Fibroblast of skin of scalp (primary cell): ENCODE data around the gene ZNF692.
"Not testable (repeated sequence)": the region's sequence is repeated elsewhere in the genome, so short reads cannot be mapped to it uniquely, and the experiment has no call there.

Experiments used
- DNase-seq: peaks from one replicate; pipeline ENCODE4 v3.0.0-alpha.2; 2013

ZNF692 gene

DNA sequence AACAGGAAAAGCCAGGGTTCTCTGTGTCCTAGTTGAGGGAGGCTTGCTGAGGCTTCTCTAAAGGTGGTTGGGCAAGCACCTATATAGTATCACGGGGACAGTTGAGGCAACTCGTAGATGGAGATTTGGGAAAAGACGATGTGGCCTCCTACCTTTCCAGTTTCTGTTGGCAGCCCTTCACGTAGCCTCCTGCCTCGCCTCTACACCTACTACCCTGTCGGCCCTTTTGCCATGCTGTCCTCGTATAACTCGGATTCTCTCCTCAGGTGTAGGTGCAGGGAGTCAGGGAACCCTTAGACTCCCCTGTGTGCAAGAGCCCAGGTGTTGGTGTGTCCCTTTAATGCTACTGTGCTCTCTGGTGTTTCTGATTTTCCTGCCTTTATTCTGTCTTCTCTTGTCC is 10.3 kb downstream of the ZNF692 start:
- DNase-seq = no peak

- DNase-seq = no peak
Observed at GRCh38 chr1:248847956-248848561, 10.8 kb downstream of the ZNF692 start.

GRCh38 chr1:248847181-248847955 is 11.5 kb downstream of the ZNF692 start:
- no peak for DNase-seq

DNA sequence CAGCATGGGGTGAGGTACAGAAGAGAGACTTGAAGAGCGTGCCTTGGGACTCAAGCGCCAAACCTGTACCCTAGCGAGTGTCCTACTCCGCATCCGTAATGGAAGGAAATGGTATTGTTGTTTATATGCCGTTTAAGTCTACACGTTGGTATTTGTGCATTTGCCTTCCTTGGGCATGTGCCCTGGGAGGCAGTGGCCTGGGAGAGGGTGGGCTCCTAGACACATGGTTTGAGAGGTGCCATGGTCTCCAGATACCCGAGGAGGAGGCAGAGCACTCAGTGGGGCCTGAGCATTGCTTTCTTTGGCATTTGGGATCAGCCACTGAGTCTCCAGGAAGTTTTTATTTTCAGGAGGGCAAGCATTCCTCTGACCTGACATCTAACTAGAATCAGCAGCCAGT is 14.4 kb downstream of the ZNF692 start:
- DNase-seq = no peak

GRCh38 chr1:248843687-248844086 is 15.2 kb downstream of the ZNF692 start:
- DNase-seq = no peak

GRCh38 chr1:248842781-248843331 is 16.0 kb downstream of the ZNF692 start:
- DNase-seq = no peak

GRCh38 chr1:248841702-248842395 is 17.0 kb downstream of the ZNF692 start:
- peak; percentile 75 for DNase-seq

DNA sequence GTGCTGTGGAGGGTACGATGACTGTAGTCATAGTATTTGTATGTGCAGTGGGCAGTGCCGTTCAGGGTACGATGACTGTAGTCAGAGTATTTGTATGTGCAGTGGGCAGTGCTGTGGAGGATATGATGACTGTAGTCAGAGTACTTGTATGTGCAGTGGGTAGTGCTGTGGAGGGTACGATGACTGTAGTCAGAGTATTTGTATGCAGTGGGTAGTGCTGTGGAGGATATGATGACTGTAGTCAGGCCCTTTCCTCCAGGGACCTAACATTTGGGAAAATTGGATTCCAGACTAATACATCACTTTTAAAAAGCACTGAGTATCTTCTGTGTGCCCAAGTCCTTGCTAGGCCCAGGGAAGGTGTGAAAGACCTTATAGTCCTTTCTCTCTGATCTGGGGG is 17.9 kb downstream of the ZNF692 start:
- DNase-seq = peak; percentile 64

- DNase-seq = no peak
Observed at GRCh38 chr1:248839168-248839555, 19.7 kb downstream of the ZNF692 start.

DNA sequence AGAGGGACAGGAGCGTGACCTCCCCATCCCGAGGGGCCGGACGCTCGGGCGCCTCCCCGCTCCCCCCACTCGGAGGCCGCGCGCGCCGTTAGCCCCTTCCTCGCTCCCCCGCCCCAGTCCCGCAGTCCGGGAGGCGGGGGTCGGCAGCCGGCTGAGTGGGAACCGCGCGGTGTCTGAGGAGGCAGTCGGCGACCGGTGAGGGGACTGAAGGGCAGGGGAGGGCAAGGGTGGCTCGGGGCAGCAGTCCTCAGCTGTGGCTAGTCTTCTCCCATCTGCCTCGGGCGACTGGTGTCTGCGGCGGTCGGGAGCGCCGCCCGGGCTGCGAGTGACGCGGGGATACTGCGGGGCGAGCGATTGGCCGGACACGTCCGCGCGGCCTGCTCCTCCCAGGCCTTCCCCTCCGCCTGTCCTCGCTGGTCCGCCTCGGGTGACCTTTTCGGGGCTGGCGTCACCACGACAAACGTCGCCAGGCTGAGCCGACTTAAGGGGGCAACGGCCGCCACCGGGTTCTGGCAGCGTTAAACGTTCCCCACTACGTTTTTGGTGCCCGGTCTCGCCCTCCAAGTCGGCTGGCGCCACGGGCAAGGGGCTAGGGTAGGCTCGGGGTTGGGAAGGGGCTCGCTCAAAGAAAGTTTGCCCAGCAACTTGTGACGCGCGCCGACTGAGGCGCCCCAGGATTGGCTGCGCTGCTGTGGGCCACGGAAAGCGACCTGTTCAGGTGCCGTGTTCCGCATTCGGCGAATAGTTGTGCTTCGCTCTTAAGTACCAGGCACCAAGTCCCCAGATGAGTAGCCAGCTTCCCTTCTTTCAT is 20.3 kb downstream of the ZNF692 start:
- DNase-seq = peak; percentile 85

- DNase-seq = peak; percentile 98
Observed at GRCh38 chr1:248837781-248838356, 21.0 kb downstream of the ZNF692 start, which contains the start of gene ZNF672. TSS of gene ZNF672 (plus strand) at chr1:248838224. CDS start at chr1:248847275, 9,051 bp downstream.

GRCh38 chr1:248837045-248837780 is 21.7 kb downstream of the ZNF692 start:
- DNase-seq = no peak

DNA sequence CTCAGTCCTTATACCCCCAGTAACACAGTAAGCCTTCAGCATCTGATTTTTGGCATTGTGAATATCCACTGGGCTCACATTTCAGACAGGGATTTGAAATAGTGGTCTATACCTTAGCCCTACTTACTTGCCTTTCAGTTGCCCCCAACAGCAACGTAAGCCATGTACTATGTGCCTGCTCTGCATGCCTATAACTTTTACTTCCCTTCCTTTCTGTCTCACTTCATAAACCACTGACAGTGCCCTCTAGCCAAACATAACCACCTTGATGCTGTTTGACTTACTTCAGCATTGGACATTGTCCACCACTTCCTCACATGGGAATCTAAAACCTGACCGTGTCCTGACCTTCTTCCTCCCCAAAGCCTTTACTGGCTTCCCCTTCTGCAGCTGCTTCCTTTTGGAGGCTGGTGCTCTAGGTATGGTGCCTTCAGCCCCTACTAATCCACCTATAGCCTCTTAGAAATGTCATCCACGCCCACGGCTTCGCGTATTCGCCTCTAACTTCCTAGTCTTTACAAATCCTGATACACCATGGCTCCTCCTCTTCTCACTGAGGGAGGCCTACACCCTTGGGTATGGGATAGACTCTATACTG is 24.4 kb downstream of the ZNF692 start:
- DNase-seq = no peak

DNA sequence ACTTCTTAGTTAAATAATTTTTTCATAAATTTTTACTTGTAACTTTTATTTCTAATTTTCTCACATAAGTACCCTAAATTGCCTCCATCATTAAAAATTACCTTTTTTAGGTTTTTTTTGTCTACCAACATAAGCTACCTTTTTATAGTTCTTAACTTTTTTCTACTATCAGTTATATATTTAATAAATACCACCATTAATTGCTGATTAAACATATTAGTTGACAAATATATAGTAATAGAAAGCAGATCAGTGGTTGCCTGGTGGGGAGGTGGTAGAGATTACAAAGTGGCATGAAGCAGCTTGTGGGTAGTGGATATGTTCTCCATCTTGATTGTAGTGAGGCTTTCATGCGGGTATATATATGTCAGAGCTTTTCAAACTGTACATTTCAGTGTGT is 27.0 kb downstream of the ZNF692 start:
- DNase-seq = no peak

DNA sequence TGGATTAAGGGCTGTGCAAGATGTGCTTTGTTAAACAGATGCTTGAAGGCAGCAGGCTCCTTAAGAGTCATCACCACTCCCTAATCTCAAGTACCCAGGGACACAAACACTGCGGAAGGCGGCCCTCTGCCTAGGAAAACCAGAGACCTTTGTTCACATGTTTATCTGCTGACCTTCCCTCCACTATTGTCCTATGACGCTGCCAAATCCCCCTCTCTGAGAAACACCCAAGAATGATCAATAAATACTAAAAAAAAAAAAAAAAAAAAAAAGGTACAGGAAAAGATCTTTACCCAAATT is 28.2 kb downstream of the ZNF692 start:
- DNase-seq = not testable (repeated sequence)

- DNase-seq = peak; percentile 38
Observed at GRCh38 chr1:248828845-248829244, 30.0 kb downstream of the ZNF692 start.

DNA sequence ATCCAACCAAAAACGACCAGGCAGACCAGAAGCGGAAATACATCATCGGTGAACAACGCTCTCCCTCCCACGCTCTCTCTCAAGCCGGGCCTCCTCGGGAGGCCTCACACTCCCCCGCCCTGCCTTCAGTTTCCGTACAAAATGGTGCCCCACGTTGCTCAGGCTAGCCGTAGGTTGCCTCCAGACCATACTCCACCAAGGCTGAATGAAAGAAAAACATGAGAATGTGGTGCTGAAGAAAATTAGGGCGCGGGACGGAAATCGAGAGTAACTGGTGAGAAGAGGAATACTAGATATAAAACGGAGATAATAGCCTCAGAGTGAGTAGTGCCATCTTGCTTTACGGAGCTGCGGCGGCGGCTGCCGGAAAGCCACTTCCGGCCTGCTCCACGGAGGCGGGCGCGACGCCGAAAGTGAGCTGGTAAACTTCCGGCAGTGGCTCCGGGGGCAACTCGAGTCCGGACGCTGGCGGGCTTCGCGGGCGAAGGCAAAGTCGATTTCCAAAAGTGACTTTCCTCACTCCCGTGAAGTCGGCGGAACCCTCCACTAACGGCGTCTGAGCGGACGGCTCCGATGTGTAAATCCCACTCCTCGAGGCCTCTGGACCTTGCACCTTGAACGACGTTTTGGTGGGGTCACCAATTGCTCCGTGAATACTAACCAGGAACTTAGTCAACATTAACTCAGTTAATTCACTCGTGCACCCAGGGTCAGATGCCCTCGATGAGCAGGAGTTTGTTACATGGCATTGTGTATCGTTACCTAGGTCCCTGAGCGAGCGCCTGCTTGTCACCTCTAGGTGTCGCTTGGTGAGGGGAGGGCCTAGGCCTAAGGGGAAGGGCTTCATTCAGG is 32.8 kb downstream of the ZNF692 start, which contains the start of gene SH3BP5L:
TSS of gene SH3BP5L (minus strand) at position 7 of the 852 bp plus-strand sequence. CDS start 980 bp downstream, outside the sequence.
- peak; percentile 96 for DNase-seq

GRCh38 chr1:248825573-248825908 is 33.3 kb downstream of the ZNF692 start:
- no peak for DNase-seq

GRCh38 chr1:248825136-248825535 is 33.7 kb downstream of the ZNF692 start:
- peak; percentile 22 for DNase-seq

DNA sequence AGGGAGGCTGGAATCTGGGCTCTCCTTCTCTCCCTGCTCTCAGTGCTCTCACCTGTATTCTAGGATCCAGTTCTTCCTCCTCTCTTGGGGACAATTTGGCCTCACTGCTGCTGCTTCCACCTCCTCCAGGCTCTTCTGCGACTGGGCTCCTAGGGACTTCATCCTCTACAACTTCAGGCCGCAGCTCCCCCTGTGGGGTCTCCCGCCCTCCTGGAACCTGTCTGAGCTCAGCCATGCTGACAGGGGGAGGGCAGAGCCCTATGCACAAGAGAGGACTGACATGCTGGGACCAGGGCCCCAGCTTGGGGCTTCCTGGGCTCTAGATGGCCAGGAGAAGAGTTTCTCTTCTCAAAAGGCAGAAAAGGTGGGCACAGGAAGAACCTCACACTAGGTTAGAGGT is 34.2 kb downstream of the ZNF692 start:
- no peak for DNase-seq
